PC-3 (cell line): ENCODE measurements around the gene KRTAP10-7. TPM values are rescaled to one million over a fixed set of nuclear protein-coding genes. Genes with fewer than 3 reads are reported as not detected.
"Not testable (repeated sequence)": the region's sequence is repeated elsewhere in the genome, so short reads cannot be mapped to it uniquely, and the experiment has no call there.

Source experiments
- ATAC-seq: fragments of 200-7000 bp; cut with Tn5 transposase; 2 replicates; pipeline ENCODE4 v1.9.1; 2020; ENCODE audit warnings: mild to moderate bottlenecking, moderate library complexity
- BruUV-seq: library from RNA; stranded (reverse); fragments of 400-500 nt; replicated peaks from 2 replicates; lab custom pipeline; 2021; lab: Mats Ljungman, UMichigan
- CTCF ChIA-PET: fragments of 300-600 bp; sonication (Branson Sonifier 250); formaldehyde crosslinking; loops from one replicate; lab custom pipeline; 2022; ENCODE audit warnings: antibody characterized with exemption; lab: Charles Lee
- POLR2A ChIA-PET: fragments of 300-600 bp; sonication (Branson Sonifier 250); formaldehyde crosslinking; loops from one replicate; lab custom pipeline; 2022; ENCODE audit warnings: antibody characterized with exemption; ENCODE audit not compliant: unreplicated experiment; lab: Charles Lee
- DNase-seq: peaks from one replicate; pipeline ENCODE4 v3.0.0-alpha.2; 2015
- H2AFZ ChIP-seq: fragments of 300-600 bp; sonication (generic); 2 replicates; pipeline ENCODE4 v1.6.0; 2016; ENCODE audit warnings: antibody characterized with exemption, low read length
- H3F3A ChIP-seq: fragments of 300-600 bp; sonication (generic); one replicate; pipeline ENCODE4 v1.6.0; 2017; ENCODE audit warnings: antibody characterized with exemption, low read length, control low read depth, mild to moderate bottlenecking; ENCODE audit not compliant: unreplicated experiment
- H3K27ac ChIP-seq: fragments of 300-600 bp; sonication (generic); 2 replicates; pipeline ENCODE4 v1.5.1; 2016; ENCODE audit warnings: mild to moderate bottlenecking, low read length
- H3K27me3 ChIP-seq: fragments of 300-600 bp; sonication (generic); 2 replicates; pipeline ENCODE4 v1.6.1; 2016; ENCODE audit warnings: low read length, mixed read lengths
- H3K36me3 ChIP-seq: fragments of 300-600 bp; sonication (generic); 2 replicates; pipeline ENCODE4 v1.6.1; 2016; ENCODE audit warnings: low read depth, mixed run types, low read length, mixed read lengths
- H3K4me1 ChIP-seq: fragments of 300-600 bp; sonication (generic); 2 replicates; pipeline ENCODE4 v1.5.1; 2016; ENCODE audit warnings: low read length; ENCODE audit not compliant: insufficient read depth
- H3K4me2 ChIP-seq: fragments of 300-600 bp; sonication (generic); 2 replicates; pipeline ENCODE4 v1.6.0; 2016; ENCODE audit warnings: low read length
- H3K4me3 ChIP-seq: fragments of 300-600 bp; sonication (generic); 2 replicates; pipeline ENCODE4 v1.5.1; 2016; ENCODE audit warnings: mild to moderate bottlenecking, low read length, mixed read lengths
- H3K79me2 ChIP-seq: fragments of 300-600 bp; sonication (generic); 2 replicates; pipeline ENCODE4 v1.6.1; 2017; ENCODE audit warnings: low read length, mixed read lengths
- H3K9ac ChIP-seq: fragments of 300-600 bp; sonication (generic); 2 replicates; pipeline ENCODE4 v1.6.0; 2016; ENCODE audit warnings: mild to moderate bottlenecking, low read length
- H3K9me2 ChIP-seq: fragments of 300-600 bp; sonication (generic); replicated peaks from 2 replicates; pipeline ENCODE4 v1.6.1; 2016; ENCODE audit warnings: mixed run types, low read length, mixed read lengths
- H3K9me3 ChIP-seq: fragments of 300-600 bp; sonication (generic); 2 replicates; pipeline ENCODE4 v1.6.1; 2016; ENCODE audit warnings: low read length, mixed read lengths
- H4K20me1 ChIP-seq: fragments of 300-600 bp; sonication (generic); 2 replicates; pipeline ENCODE4 v1.6.1; 2016; ENCODE audit warnings: low read length, mixed read lengths
- EZH2 ChIP-seq: fragments of 300-600 bp; sonication (generic); IDR thresholded peaks from one replicate; pipeline ENCODE4 v1.6.1; 2017; ENCODE audit warnings: antibody characterized with exemption, mild to moderate bottlenecking, low read length; ENCODE audit not compliant: unreplicated experiment
- EZH2phosphoT487 ChIP-seq: fragments of 300-600 bp; sonication (generic); IDR thresholded peaks from 2 replicates; pipeline ENCODE4 v1.6.1; 2018; ENCODE audit warnings: mild to moderate bottlenecking, antibody characterized with exemption, low read length, borderline replicate concordance
- intact Hi-C: fragments of 100-400 bp; cut with micrococcal nuclease; formaldehyde crosslinking; loops from 2 replicates; pipeline ENCODE4 v1.9.0; 2023
- total RNA-seq: library from RNA; depleted of rRNA; stranded (reverse); fragments of >200 nt; gene quantifications from 2 replicates; pipeline ENCODE4 v1.2.3, GENCODE V29; 2014
- TF ChIP-seq, protein P1 (sequence below): fragments of 300-600 bp; sonication (generic); conservative IDR thresholded peaks from 2 replicates; pipeline ENCODE4 v1.5.1; 2017; ENCODE audit warnings: antibody characterized with exemption, low read depth, mild to moderate bottlenecking, low read length

The KRTAP10-7 gene
- total RNA-seq, 1 experiment from 2014 or later: not detected

DNA sequence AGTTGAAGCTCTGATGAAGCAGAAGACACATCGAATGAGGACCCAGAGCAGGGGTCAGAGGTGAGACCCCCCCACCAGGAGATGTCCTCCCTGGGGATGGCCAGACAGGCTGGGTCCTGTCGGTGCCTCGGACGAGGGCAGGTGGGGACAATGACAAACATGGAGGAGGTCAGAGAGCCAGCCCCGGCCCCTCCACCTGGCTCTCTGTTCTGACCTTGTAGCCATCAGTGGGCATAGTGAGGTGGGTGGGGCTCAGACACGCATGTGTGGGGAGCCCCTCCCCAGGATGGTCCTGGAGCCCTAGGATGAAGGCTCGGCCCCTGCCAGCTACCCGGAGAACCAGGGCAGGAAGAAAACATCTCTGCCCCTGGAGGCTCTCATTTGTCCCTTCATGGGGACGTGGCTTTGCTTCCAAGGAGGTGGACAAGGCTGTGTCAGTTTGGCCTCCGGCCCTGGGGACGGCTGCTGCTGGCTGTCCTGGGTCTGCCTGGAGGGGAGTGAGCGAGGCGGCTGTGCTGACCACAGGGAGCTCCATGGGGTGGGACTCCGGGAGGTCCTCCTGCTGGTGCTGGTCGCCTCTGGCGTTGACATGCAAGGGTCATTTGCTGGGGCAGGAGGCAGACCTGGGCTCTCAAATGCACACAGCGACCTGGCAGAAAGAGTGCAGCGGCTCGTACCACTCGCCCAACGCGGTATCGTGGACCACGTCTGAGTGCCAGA is 10.7 kb upstream of the KRTAP10-7 start:
- H3K79me2 ChIP-seq: no peaks in the 10 kb centered on the region
- intact Hi-C loops: no loop called here
- H4K20me1 ChIP-seq: no peaks in the 10 kb centered on the region
- no TSS peak for BruUV-seq
- ChIA-PET CTCF (no interaction called here), POLR2A (no interaction called here)
- H3K4me3 ChIP-seq: no peak overlapping the region
- TF ChIP-seq EZH2phosphoT487 (no peak), EZH2 (no peak)
- TF ChIP-seq, protein P1, sequence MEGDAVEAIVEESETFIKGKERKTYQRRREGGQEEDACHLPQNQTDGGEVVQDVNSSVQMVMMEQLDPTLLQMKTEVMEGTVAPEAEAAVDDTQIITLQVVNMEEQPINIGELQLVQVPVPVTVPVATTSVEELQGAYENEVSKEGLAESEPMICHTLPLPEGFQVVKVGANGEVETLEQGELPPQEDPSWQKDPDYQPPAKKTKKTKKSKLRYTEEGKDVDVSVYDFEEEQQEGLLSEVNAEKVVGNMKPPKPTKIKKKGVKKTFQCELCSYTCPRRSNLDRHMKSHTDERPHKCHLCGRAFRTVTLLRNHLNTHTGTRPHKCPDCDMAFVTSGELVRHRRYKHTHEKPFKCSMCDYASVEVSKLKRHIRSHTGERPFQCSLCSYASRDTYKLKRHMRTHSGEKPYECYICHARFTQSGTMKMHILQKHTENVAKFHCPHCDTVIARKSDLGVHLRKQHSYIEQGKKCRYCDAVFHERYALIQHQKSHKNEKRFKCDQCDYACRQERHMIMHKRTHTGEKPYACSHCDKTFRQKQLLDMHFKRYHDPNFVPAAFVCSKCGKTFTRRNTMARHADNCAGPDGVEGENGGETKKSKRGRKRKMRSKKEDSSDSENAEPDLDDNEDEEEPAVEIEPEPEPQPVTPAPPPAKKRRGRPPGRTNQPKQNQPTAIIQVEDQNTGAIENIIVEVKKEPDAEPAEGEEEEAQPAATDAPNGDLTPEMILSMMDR: no peak
- H3K9me2 ChIP-seq: no peaks in the 10 kb centered on the region
- ATAC-seq (no peak), DNase-seq (no peak)
- no peaks in the 10 kb centered on the region for H3F3A ChIP-seq
- no peaks in the 10 kb centered on the region for H3K27me3 ChIP-seq
- H3K36me3 ChIP-seq: no peaks in the 10 kb centered on the region
- no peak overlapping the region for H3K4me2 ChIP-seq
- no peaks in the 10 kb centered on the region for H3K4me1 ChIP-seq
- no peaks in the 10 kb centered on the region for H3K9me3 ChIP-seq
- no peak overlapping the region for H3K9ac ChIP-seq
- H2AFZ ChIP-seq: no peak overlapping the region
- H3K27ac ChIP-seq: no peak overlapping the region

DNA sequence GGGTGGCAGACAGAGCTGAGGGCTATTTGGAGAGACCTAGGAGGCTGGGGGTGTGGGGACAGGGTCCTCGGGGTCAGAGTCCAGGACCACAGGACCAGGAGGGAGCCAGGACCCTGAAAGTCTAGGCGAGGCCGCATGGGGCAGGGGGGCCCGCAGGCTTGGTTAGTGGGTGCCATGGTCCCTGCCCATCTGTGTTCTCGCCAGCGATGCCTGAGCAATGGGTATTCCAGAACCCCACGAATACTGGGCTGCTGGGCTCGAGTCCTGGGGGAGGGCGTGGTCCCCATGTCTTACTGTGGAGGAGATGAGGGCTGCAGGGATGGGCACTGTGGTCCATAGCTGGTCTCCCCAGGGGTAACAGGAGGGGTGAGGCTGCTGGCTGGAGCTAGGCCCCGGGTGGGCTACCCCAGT is 10.1 kb upstream of the KRTAP10-7 start:
- no peaks in the 10 kb centered on the region for H3K79me2 ChIP-seq
- no TSS peak for BruUV-seq
- ATAC-seq (no peak), DNase-seq (no peak)
- intact Hi-C loops: no loop called here
- no peaks in the 10 kb centered on the region for H3K9me3 ChIP-seq
- H4K20me1 ChIP-seq: no peaks in the 10 kb centered on the region
- H3K9ac ChIP-seq: no peak overlapping the region
- no peaks in the 10 kb centered on the region for H3K4me1 ChIP-seq
- no peak for TF ChIP-seq EZH2phosphoT487
- no peak for TF ChIP-seq EZH2
- TF ChIP-seq, protein P1: no peak
- H3K27ac ChIP-seq: no peak overlapping the region
- CTCF ChIA-PET: no interaction called here
- no peak overlapping the region for H3K4me3 ChIP-seq
- no peaks in the 10 kb centered on the region for H3K27me3 ChIP-seq
- no peaks in the 10 kb centered on the region for H3K9me2 ChIP-seq
- no peak overlapping the region for H3K4me2 ChIP-seq
- H3K36me3 ChIP-seq: no peaks in the 10 kb centered on the region
- no peak overlapping the region for H2AFZ ChIP-seq
- POLR2A ChIA-PET: no interaction called here
- no peaks in the 10 kb centered on the region for H3F3A ChIP-seq

GRCh38 chr21:44590897-44591800 is 9.2 kb upstream of the KRTAP10-7 start:
- H3K4me3 ChIP-seq, H3K9me3 ChIP-seq, H3K79me2 ChIP-seq, BruUV-seq, H3F3A ChIP-seq, H3K9me2 ChIP-seq, H4K20me1 ChIP-seq, H3K27ac ChIP-seq, H3K27me3 ChIP-seq, H3K4me1 ChIP-seq, H2AFZ ChIP-seq, CTCF ChIA-PET, ATAC-seq, H3K36me3 ChIP-seq, POLR2A ChIA-PET, H3K9ac ChIP-seq, DNase-seq, H3K4me2 ChIP-seq, intact Hi-C loops: not testable (repeated sequence)

DNA sequence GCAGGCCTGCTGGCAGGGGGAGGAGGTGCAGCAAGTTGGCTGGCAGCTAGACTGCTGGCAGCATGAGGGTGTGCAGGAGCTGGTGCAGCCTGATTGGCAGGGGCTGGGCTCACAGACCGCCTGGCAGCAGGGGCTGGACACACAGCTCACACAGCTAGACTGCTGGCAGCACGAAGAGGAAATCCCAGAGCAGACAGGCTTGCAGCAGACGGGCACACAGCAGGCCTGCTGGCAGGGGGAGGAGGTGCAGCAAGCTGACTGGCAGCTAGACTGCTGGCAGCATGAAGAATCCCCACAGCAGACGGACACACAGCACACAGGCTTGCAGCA is 8.6 kb upstream of the KRTAP10-7 start:
- H3K36me3 ChIP-seq, intact Hi-C loops, ATAC-seq, H4K20me1 ChIP-seq, H3K9me3 ChIP-seq, H3K27me3 ChIP-seq, H2AFZ ChIP-seq, H3K4me3 ChIP-seq, H3K4me2 ChIP-seq, H3K9ac ChIP-seq, H3K79me2 ChIP-seq, H3K9me2 ChIP-seq, H3K27ac ChIP-seq, POLR2A ChIA-PET, DNase-seq, BruUV-seq, H3F3A ChIP-seq, CTCF ChIA-PET: not testable (repeated sequence)
- peaks cover 11% of the 10 kb centered on the region for H3K4me1 ChIP-seq
